ENCODE results near the gene JAG1.

The JAG1 gene

GRCh38 chr20:10661261-10661660 lies 12.5 kb downstream of the JAG1 start:
- DNase-seq (ENCODE audit: low read depth) = no peak
- H3K4me3 ChIP-seq (ENCODE audit: low read depth, low read length) = no peak overlapping the region
- no peak for TF ChIP-seq POLR2A (IDR thresholded peaks at IDR 0.05; ENCODE audit: extremely low read depth, insufficient read length)
- TF ChIP-seq, protein P1, sequence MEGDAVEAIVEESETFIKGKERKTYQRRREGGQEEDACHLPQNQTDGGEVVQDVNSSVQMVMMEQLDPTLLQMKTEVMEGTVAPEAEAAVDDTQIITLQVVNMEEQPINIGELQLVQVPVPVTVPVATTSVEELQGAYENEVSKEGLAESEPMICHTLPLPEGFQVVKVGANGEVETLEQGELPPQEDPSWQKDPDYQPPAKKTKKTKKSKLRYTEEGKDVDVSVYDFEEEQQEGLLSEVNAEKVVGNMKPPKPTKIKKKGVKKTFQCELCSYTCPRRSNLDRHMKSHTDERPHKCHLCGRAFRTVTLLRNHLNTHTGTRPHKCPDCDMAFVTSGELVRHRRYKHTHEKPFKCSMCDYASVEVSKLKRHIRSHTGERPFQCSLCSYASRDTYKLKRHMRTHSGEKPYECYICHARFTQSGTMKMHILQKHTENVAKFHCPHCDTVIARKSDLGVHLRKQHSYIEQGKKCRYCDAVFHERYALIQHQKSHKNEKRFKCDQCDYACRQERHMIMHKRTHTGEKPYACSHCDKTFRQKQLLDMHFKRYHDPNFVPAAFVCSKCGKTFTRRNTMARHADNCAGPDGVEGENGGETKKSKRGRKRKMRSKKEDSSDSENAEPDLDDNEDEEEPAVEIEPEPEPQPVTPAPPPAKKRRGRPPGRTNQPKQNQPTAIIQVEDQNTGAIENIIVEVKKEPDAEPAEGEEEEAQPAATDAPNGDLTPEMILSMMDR (IDR thresholded peaks at IDR 0.05; ENCODE audit: low read depth, low read length) = no peak
- no peak for TF ChIP-seq MYC (IDR thresholded peaks at IDR 0.05; ENCODE audit: low read depth, low read length)
- TF ChIP-seq, protein P2, sequence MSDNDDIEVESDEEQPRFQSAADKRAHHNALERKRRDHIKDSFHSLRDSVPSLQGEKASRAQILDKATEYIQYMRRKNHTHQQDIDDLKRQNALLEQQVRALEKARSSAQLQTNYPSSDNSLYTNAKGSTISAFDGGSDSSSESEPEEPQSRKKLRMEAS (IDR thresholded peaks at IDR 0.05; ENCODE audit: low read depth, low read length) = no peak

DNA sequence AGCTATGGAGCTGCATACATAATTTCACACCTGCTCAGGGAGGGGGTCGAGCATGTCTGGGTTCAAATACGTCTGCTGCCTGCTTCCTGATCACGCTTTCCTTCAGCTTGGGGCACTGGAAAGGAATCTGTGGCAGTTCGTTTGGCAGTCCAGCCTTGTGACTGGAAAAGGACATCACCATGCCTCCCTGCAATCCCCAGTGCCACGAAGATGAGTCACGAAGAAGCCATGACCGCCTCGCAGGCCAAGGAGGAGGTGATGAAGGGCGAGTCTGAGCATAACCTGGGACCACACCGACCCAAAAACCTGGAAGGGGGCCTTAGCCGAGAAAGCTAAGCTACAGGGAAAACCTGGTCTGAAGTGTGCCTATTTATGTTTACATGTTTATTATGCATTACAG lies 13.1 kb downstream of the JAG1 start:
- no peak for DNase-seq (ENCODE audit: low read depth)
- no peak overlapping the region for H3K4me3 ChIP-seq (ENCODE audit: low read depth, low read length)
- TF ChIP-seq, protein P1 (IDR thresholded peaks at IDR 0.05; ENCODE audit: low read depth, low read length) = no peak
- TF ChIP-seq MYC (IDR thresholded peaks at IDR 0.05; ENCODE audit: low read depth, low read length) = no peak
- no peak for TF ChIP-seq POLR2A (IDR thresholded peaks at IDR 0.05; ENCODE audit: extremely low read depth, insufficient read length)

- DNase-seq (ENCODE audit: low read depth) = no peak
- TF ChIP-seq POLR2A (IDR thresholded peaks at IDR 0.05; ENCODE audit: extremely low read depth, insufficient read length) = no peak
- TF ChIP-seq MYC (IDR thresholded peaks at IDR 0.05; ENCODE audit: low read depth, low read length) = no peak
- TF ChIP-seq, protein P1 (IDR thresholded peaks at IDR 0.05; ENCODE audit: low read depth, low read length) = no peak
- TF ChIP-seq, protein P2 (IDR thresholded peaks at IDR 0.05; ENCODE audit: low read depth, low read length) = no peak
- no peak overlapping the region for H3K4me3 ChIP-seq (ENCODE audit: low read depth, low read length)
Observed at GRCh38 chr20:10659651-10660601, 13.9 kb downstream of the JAG1 start.

GRCh38 chr20:10658876-10659632 lies 14.7 kb downstream of the JAG1 start:
- no peak for TF ChIP-seq POLR2A (IDR thresholded peaks at IDR 0.05; ENCODE audit: extremely low read depth, insufficient read length)
- TF ChIP-seq, protein P1 (IDR thresholded peaks at IDR 0.05; ENCODE audit: low read depth, low read length) = no peak
- TF ChIP-seq MYC (IDR thresholded peaks at IDR 0.05; ENCODE audit: low read depth, low read length) = no peak
- TF ChIP-seq, protein P2 (IDR thresholded peaks at IDR 0.05; ENCODE audit: low read depth, low read length) = no peak
- DNase-seq (ENCODE audit: low read depth) = no peak
- no peak overlapping the region for H3K4me3 ChIP-seq (ENCODE audit: low read depth, low read length)

- no peak overlapping the region for H3K4me3 ChIP-seq (ENCODE audit: low read depth, low read length)
- DNase-seq (ENCODE audit: low read depth) = no peak
- TF ChIP-seq MYC (IDR thresholded peaks at IDR 0.05; ENCODE audit: low read depth, low read length) (no peak), POLR2A (IDR thresholded peaks at IDR 0.05; ENCODE audit: extremely low read depth, insufficient read length) (no peak)
- TF ChIP-seq, protein P1 (IDR thresholded peaks at IDR 0.05; ENCODE audit: low read depth, low read length) = no peak
- TF ChIP-seq, protein P2 (IDR thresholded peaks at IDR 0.05; ENCODE audit: low read depth, low read length) = no peak
Observed at GRCh38 chr20:10658051-10658823, 15.6 kb downstream of the JAG1 start.

Data from NB4 (cell line).